Endothelial cell of umbilical vein (primary cell): ENCODE data around the gene FAM107A. TPM values are rescaled to one million over a fixed set of nuclear protein-coding genes. Genes with fewer than 3 reads are reported as not detected.

ENCODE experiments used
- BruUV-seq: library from RNA; stranded (reverse); fragments of 400-500 nt; replicated peaks from 2 replicates; lab custom pipeline; 2021; lab: Mats Ljungman, UMichigan
- CTCF ChIA-PET: fragments of 300-600, 350-600 bp; sonication (Branson Sonifier 250); formaldehyde crosslinking; loops from one replicate; lab custom pipeline; 2021; ENCODE audit warnings: antibody characterized with exemption, inconsistent platforms; lab: Charles Lee
- POLR2A ChIA-PET: fragments of 300-600, 350-600 bp; sonication (Branson Sonifier 250); formaldehyde crosslinking; loops from one replicate; lab custom pipeline; 2021; ENCODE audit warnings: antibody characterized with exemption, inconsistent platforms; lab: Charles Lee
- DNase-seq: peaks from one replicate; pipeline ENCODE4 v3.0.0-alpha.2; 2011; ENCODE audit warnings: low read depth, low spot score
- FAIRE-seq: peaks from 2 replicates; lab custom pipeline; 2011; peaks lifted over from hg19 to GRCh38; lab: Jason Lieb, UNC
- H2AFZ ChIP-seq: 2 replicates; pipeline ENCODE4 v1.6.0; 2012; ENCODE audit warnings: low read depth, low read length, control low read depth, inconsistent platforms
- H3K27ac ChIP-seq: 2 replicates; pipeline ENCODE4 v1.5.1; 2011; ENCODE audit warnings: low read depth, mild to moderate bottlenecking, control low read depth, low read length, moderate library complexity; ENCODE audit not compliant: insufficient read depth
- H3K27me3 ChIP-seq, 2 experiments: 2 replicates each; pipeline versions ENCODE4 v1.6.0 to v1.6.1; 2011; ENCODE audit warnings: low read length in 2 of 2, mixed read lengths in 1 of 2; ENCODE audit not compliant: control insufficient read depth in 2 of 2, insufficient read depth in 2 of 2
- H3K36me3 ChIP-seq, 2 experiments: 2 replicates in 1 of 2; 3 replicates in 1 of 2; pipeline ENCODE4 v1.5.1; 2011; ENCODE audit warnings: low read length in 2 of 2, mild to moderate bottlenecking in 1 of 2, moderate library complexity in 1 of 2; ENCODE audit not compliant: control insufficient read depth in 2 of 2, insufficient read depth in 2 of 2; ENCODE audit errors: extremely low read depth in 1 of 2
- H3K4me1 ChIP-seq: 3 replicates; pipeline ENCODE4 v1.5.1; 2011; ENCODE audit warnings: mild to moderate bottlenecking, low read length; ENCODE audit not compliant: control insufficient read depth, insufficient read depth; ENCODE audit errors: extremely low read depth
- H3K4me2 ChIP-seq: 2 replicates; pipeline ENCODE4 v1.6.1; 2011; ENCODE audit warnings: low read length, control low read depth, mixed read lengths; ENCODE audit not compliant: insufficient read depth
- H3K4me3 ChIP-seq, 3 experiments: fragments of 200-600 bp in 1 of 3; sonication (generic), shearing (Covaris generic) in 1 of 3; replicated peaks in 1 of 3; 2 replicates each; pipeline ENCODE4 v1.5.1; 2011 to 2016; ENCODE audit warnings: control low read depth in 3 of 3, low read length in 3 of 3, mild to moderate bottlenecking in 2 of 3, inconsistent platforms in 1 of 3, low read depth in 1 of 3, moderate library complexity in 1 of 3; ENCODE audit not compliant: insufficient read depth in 1 of 3
- H3K79me2 ChIP-seq: 2 replicates; pipeline ENCODE4 v1.6.0; 2012; ENCODE audit warnings: low read length, inconsistent platforms; ENCODE audit not compliant: control insufficient read depth, insufficient read depth
- H3K9ac ChIP-seq: replicated peaks from 2 replicates; pipeline ENCODE3; 2011; ENCODE audit warnings: low read length, control low read depth; ENCODE audit not compliant: insufficient read depth; ENCODE audit errors: extremely low read depth
- H3K9me1 ChIP-seq: replicated peaks from 3 replicates; pipeline ENCODE4 v1.6.0; 2011; ENCODE audit warnings: mild to moderate bottlenecking, low read length; ENCODE audit not compliant: control insufficient read depth, insufficient read depth; ENCODE audit errors: extremely low read depth
- H3K9me3 ChIP-seq: replicated peaks from 2 replicates; pipeline ENCODE4 v1.5.1; 2012; ENCODE audit warnings: low read length, inconsistent platforms; ENCODE audit not compliant: control insufficient read depth, insufficient read depth
- H4K20me1 ChIP-seq: replicated peaks from 2 replicates; pipeline ENCODE3; 2011; ENCODE audit warnings: mild to moderate bottlenecking, low read length; ENCODE audit not compliant: control insufficient read depth, insufficient read depth; ENCODE audit errors: extremely low read depth
- EZH2 ChIP-seq: IDR thresholded peaks from 2 replicates; pipeline ENCODE4 v1.6.1; 2012; ENCODE audit warnings: borderline replicate concordance, low read depth, mild to moderate bottlenecking, moderate library complexity, low read length, inconsistent platforms; ENCODE audit not compliant: severe bottlenecking
- FOS ChIP-seq: IDR thresholded peaks from 2 replicates; pipeline ENCODE4 v1.6.1; 2011; ENCODE audit warnings: mild to moderate bottlenecking, low read length, moderate library complexity, borderline replicate concordance; ENCODE audit not compliant: insufficient read depth
- GATA2 ChIP-seq: IDR thresholded peaks from 2 replicates; pipeline ENCODE4 v1.7.0; 2011; ENCODE audit warnings: low read depth, mild to moderate bottlenecking, moderate library complexity, mixed read lengths, low read length; ENCODE audit not compliant: insufficient read length, insufficient read depth
- JUN ChIP-seq: IDR thresholded peaks from 2 replicates; pipeline ENCODE4 v1.6.1; 2011; ENCODE audit warnings: borderline replicate concordance, low read depth; ENCODE audit not compliant: insufficient read length, insufficient read depth
- MAX ChIP-seq: IDR thresholded peaks from 2 replicates; pipeline ENCODE4 v1.6.1; 2011; ENCODE audit not compliant: insufficient read depth, insufficient read length
- MYC ChIP-seq: IDR thresholded peaks from one replicate; pipeline ENCODE4 v1.6.1; 2011; ENCODE audit warnings: mild to moderate bottlenecking, low read depth, low read length
- POLR2A ChIP-seq: IDR thresholded peaks from 2 replicates; pipeline ENCODE4 v1.6.1; 2012; ENCODE audit warnings: low read depth, mild to moderate bottlenecking, control low read depth, low read length
- POLR2AphosphoS5 ChIP-seq: IDR thresholded peaks from 2 replicates; pipeline ENCODE4 v1.6.1; 2012; ENCODE audit warnings: low read depth, mild to moderate bottlenecking, control low read depth, low read length, moderate library complexity; ENCODE audit not compliant: insufficient read depth
- dilution Hi-C: fragments of 300-500 bp; cut with MboI; formaldehyde crosslinking; loops from one replicate; pipeline ENCODE4 v1.15.0; 2019; ENCODE audit warnings: low sequenced_read_pairs; ENCODE audit not compliant: extremely low pct_ligation_motif_present
- intact Hi-C: fragments of 100-400 bp; cut with micrococcal nuclease; formaldehyde crosslinking; loops from one replicate; pipeline ENCODE4 v1.10.0; 2022
- polyA plus RNA-seq, 4 experiments: library from polyadenylated mRNA; depleted of rRNA in 3 of 4; stranded (reverse) in 3 of 4; unstranded in 1 of 4; fragments of >200 nt; gene quantifications; 2 replicates each; pipeline versions ENCODE4 v1.2.1 to v1.2.3, GENCODE V29; 2011 to 2012; ENCODE audit warnings: missing spikeins in 1 of 4
- total RNA-seq: library from RNA; stranded (reverse); gene quantifications from 2 replicates; pipeline ENCODE4 v1.2.3, GENCODE V29; 2021
- TF ChIP-seq, protein P1 (sequence below), 2 donors: IDR thresholded peaks; 1 replicate in 1 of 2; 2 replicates in 1 of 2; pipeline ENCODE4 v1.5.1; 2011; ENCODE audit warnings: low read length in 2 of 2, mild to moderate bottlenecking in 2 of 2, moderate library complexity in 2 of 2, control low read depth in 1 of 2, inconsistent platforms in 1 of 2, low read depth in 1 of 2; ENCODE audit not compliant: insufficient read depth in 1 of 2; ENCODE audit errors: extremely low read depth in 1 of 2

Gene FAM107A
- total and polyA plus RNA-seq, 2 donors (not counting 3 experiments of a cell fraction or from before 2014, with no cell fraction given), result 5.7 to 10.7 TPM

GRCh38 chr3:58556761-58557221, 20.4 kb downstream of the FAM107A start:
- no peak for DNase-seq
- H3K9me3 ChIP-seq, result no peaks in the 10 kb centered on the region

More at GRCh38 chr3:58556761-58557221, 20.4 kb downstream of the FAM107A start:
- ChIA-PET POLR2A (no interaction called here), CTCF (interaction anchor here (0.9 to 6.6 kb wide), 4 partner anchors 9 to 496 kb away, joined by 3 to 132 read pairs (median 11); no protein-coding TSS in a partner anchor)
- no TSS peak for BruUV-seq
- dilution Hi-C loops (no loop called here), intact Hi-C loops (no loop called here)
- H3K27ac ChIP-seq, result no peak overlapping the region
- no peaks in the 10 kb centered on the region for H3K9me1 ChIP-seq
- no peak overlapping the region for H2AFZ ChIP-seq
- no peaks in the 10 kb centered on the region for H4K20me1 ChIP-seq
- no peak overlapping the region for H3K4me2 ChIP-seq
- H3K36me3 ChIP-seq, result no peaks in the 10 kb centered on the region
- no peak overlapping the region for H3K9ac ChIP-seq
- no peak for FAIRE-seq
- TF ChIP-seq, protein P1, sequence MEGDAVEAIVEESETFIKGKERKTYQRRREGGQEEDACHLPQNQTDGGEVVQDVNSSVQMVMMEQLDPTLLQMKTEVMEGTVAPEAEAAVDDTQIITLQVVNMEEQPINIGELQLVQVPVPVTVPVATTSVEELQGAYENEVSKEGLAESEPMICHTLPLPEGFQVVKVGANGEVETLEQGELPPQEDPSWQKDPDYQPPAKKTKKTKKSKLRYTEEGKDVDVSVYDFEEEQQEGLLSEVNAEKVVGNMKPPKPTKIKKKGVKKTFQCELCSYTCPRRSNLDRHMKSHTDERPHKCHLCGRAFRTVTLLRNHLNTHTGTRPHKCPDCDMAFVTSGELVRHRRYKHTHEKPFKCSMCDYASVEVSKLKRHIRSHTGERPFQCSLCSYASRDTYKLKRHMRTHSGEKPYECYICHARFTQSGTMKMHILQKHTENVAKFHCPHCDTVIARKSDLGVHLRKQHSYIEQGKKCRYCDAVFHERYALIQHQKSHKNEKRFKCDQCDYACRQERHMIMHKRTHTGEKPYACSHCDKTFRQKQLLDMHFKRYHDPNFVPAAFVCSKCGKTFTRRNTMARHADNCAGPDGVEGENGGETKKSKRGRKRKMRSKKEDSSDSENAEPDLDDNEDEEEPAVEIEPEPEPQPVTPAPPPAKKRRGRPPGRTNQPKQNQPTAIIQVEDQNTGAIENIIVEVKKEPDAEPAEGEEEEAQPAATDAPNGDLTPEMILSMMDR (IDR thresholded peaks at IDR 0.05; ENCODE audit: extremely low read depth in 1 of 2, insufficient read depth in 1 of 2, low read depth in 1 of 2, low read length in 2 of 2), result no peak
- TF ChIP-seq EZH2, result no peak
- no peak for TF ChIP-seq POLR2A
- no peak for TF ChIP-seq MYC
- TF ChIP-seq GATA2, result no peak
- no peak for TF ChIP-seq POLR2AphosphoS5
- TF ChIP-seq JUN, result no peak
- TF ChIP-seq MAX, result no peak
- no peak for TF ChIP-seq FOS
- H3K4me3 ChIP-seq, result no peak overlapping the region
- no peaks in the 10 kb centered on the region for H3K79me2 ChIP-seq
- H3K27me3 ChIP-seq, result no peaks in the 10 kb centered on the region
- H3K4me1 ChIP-seq, result peaks cover 9% of the 10 kb centered on the region
